Mesodermal cell (in vitro differentiated cells): ENCODE measurements around the gene KCNV2.
"Not testable (repeated sequence)": the region's sequence is repeated elsewhere in the genome, so short reads cannot be mapped to it uniquely, and the experiment has no call there.

Experiments used
- H3K27ac ChIP-seq: 2 replicates; pipeline ENCODE4 v1.7.0; 2013; ENCODE audit warnings: mild to moderate bottlenecking, low read depth, low read length, moderate library complexity; ENCODE audit not compliant: severe bottlenecking
- H3K36me3 ChIP-seq: 2 replicates; pipeline ENCODE4 v1.7.1; 2013; ENCODE audit warnings: mild to moderate bottlenecking, low read length, moderate library complexity; ENCODE audit not compliant: control insufficient read depth, insufficient read depth
- H3K4me1 ChIP-seq: one replicate; pipeline ENCODE4 v1.7.1; 2013; ENCODE audit warnings: mild to moderate bottlenecking, low read length; ENCODE audit not compliant: insufficient read depth, control insufficient read depth, poor library complexity, severe bottlenecking
- H3K4me3 ChIP-seq: 2 replicates; pipeline ENCODE4 v1.7.0; 2013; ENCODE audit warnings: low read length, control low read depth, mild to moderate bottlenecking; ENCODE audit not compliant: insufficient read depth, poor library complexity, severe bottlenecking; ENCODE audit errors: extremely low read depth
- H3K9me3 ChIP-seq: 2 replicates; pipeline ENCODE4 v1.7.1; 2013; ENCODE audit warnings: mild to moderate bottlenecking, low read length, moderate library complexity; ENCODE audit not compliant: control insufficient read depth
- WGBS, 2 experiments: methylation state at CpG; one replicate each; pipeline ENCODE4 v1.1.5; 2013; ENCODE audit warnings: missing lambda C conversion rate in 2 of 2; ENCODE audit not compliant: insufficient coverage in 2 of 2; 5-methylcytosine and 5-hydroxymethylcytosine counted together

Gene KCNV2

DNA sequence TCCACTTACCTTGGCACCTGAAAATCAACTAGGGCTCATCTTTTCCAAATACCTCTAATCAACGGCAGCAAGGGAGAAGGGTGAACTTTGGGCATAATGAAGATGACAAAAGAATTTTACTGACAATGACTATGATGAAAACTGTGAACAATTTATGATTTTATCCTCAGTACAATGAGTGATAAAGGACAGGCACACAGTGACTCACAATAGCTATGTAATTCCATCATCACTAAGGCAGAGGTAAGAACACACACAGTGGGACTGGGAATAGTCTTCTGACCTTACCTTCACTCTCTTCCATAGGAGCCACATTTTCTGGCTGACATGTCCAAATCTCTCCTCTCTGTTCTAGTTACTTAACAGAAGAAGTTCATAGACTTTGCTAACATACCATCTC, 26.1 kb upstream of the KCNV2 start:
- H3K27ac ChIP-seq, result no peak overlapping the region
- H3K4me3 ChIP-seq, result no peak overlapping the region
- no peaks in the 10 kb centered on the region for H3K9me3 ChIP-seq
- no CpG with 5 or more reads among the region's 1 CpG for WGBS, 2 experiments
- H3K4me1 ChIP-seq, result peaks cover 5% of the 10 kb centered on the region
- H3K36me3 ChIP-seq, result no peaks in the 10 kb centered on the region

DNA sequence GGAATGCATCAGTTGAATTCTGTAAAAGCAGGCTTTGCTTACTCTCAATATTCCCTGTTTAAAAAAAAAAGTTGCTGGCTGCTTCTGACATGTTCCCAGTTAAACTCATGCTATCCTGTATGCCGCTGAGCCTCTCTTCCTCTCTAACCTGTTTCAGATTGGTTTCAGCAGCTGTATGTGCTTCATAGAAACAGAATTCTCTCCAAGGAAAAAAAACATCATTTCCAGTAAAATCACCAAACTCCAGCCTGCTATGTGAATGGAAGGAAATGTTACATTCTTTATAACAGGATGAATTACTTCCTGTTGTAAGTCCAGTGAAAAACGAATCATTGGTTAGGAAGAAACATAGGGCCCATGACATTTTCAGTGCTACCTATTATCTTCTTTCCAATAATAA, 25.7 kb upstream of the KCNV2 start:
- Histone ChIP-seq H3K36me3 (no peaks in the 10 kb centered on the region), H3K4me1 (peaks cover 5% of the 10 kb centered on the region), H3K4me3 (no peak overlapping the region), H3K9me3 (no peaks in the 10 kb centered on the region), H3K27ac (no peak overlapping the region)
- WGBS, 2 experiments, result 100% methylated on average over 1 of the region's 2 CpGs

- Histone ChIP-seq H3K27ac (no peak overlapping the region), H3K4me3 (no peak overlapping the region), H3K4me1 (peaks cover 5% of the 10 kb centered on the region), H3K36me3 (no peaks in the 10 kb centered on the region), H3K9me3 (no peaks in the 10 kb centered on the region)
- WGBS, 2 experiments, result 100% methylated on average over 1 of the region's 3 CpGs; no CpG with 5 or more reads in 1 of the 2 experiments
Measured at GRCh38 chr9:2693056-2693455, 24.3 kb upstream of the KCNV2 start.

DNA sequence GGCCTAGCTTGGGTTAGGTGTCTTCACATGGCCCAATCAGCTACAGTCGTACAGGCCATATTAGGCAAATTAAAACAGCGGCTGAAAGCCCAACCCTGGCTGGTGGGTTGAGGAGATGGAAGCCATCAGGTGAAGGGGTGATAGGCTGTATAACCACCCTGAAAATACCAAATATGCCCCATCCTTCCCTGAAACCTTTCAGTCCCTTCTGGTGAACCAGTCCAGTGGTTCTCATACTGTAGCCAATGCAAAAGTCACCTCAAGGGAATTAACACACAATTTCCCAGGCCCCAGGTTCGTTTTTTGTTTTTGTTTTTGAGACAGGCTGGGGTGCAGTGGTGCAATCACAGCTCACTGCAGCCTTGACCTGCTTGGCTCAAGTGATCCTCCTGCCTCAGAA, 19.8 kb upstream of the KCNV2 start:
- Histone ChIP-seq H3K27ac (no peak overlapping the region), H3K9me3 (no peaks in the 10 kb centered on the region), H3K36me3 (no peaks in the 10 kb centered on the region), H3K4me3 (no peak overlapping the region), H3K4me1 (no peaks in the 10 kb centered on the region)
- WGBS, 2 experiments, result 82% methylated on average over 2 of the region's 3 CpGs; no CpG with 5 or more reads in 1 of the 2 experiments

- 88 to 97% methylated on average over 2 to 6 of the region's 6 CpGs for WGBS, 2 experiments
- Histone ChIP-seq H3K27ac (no peak overlapping the region), H3K9me3 (no peaks in the 10 kb centered on the region), H3K36me3 (no peaks in the 10 kb centered on the region), H3K4me1 (no peaks in the 10 kb centered on the region), H3K4me3 (no peak overlapping the region)
Measured at GRCh38 chr9:2700398-2700797, 16.9 kb upstream of the KCNV2 start.

- 42% methylated on average over 2 of the region's 10 CpGs; no CpG with 5 or more reads in 1 of the 2 experiments for WGBS, 2 experiments
- H3K4me3 ChIP-seq, result no peak overlapping the region
- H3K27ac ChIP-seq, result no peak overlapping the region
Measured at GRCh38 chr9:2700909-2701550, 16.3 kb upstream of the KCNV2 start.

GRCh38 chr9:2704504-2704903, 12.8 kb upstream of the KCNV2 start:
- Histone ChIP-seq H3K36me3 (no peaks in the 10 kb centered on the region), H3K4me1 (no peaks in the 10 kb centered on the region), H3K27ac (no peak overlapping the region), H3K9me3 (no peaks in the 10 kb centered on the region), H3K4me3 (no peak overlapping the region)

More at GRCh38 chr9:2700909-2701550, 16.3 kb upstream of the KCNV2 start:
- Histone ChIP-seq H3K36me3 (no peaks in the 10 kb centered on the region), H3K9me3 (no peaks in the 10 kb centered on the region), H3K4me1 (no peaks in the 10 kb centered on the region)

- WGBS, 2 experiments, result 100% methylated on average over 1 of the region's 3 CpGs; no CpG with 5 or more reads in 1 of the 2 experiments
- not testable (repeated sequence) for H3K4me3 ChIP-seq, H3K36me3 ChIP-seq
Measured at GRCh38 chr9:2707256-2707655, 10.1 kb upstream of the KCNV2 start.

DNA sequence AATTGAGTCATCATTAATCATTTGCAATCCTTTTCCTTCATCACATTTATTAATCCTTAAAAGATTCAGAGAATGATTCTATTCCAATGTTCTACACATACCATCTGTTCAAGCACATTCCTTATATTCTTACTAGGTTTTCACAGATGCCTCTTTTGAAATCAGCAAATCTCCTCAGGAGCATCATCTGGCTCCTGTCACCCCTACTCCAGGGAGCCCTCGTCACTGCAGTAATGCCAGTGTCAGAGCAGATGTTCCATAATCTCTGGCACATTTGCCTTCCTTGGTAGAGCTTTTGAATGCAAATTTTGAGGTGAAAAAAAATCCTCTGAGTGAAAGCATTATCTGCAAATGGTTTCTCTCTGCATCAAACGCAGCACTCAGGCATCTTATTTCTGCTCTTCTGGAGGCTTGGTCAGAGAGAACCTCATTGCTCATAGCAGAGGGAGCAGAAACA, 7.6 kb upstream of the KCNV2 start:
- H3K27ac ChIP-seq, result no peak overlapping the region
- H3K36me3 ChIP-seq, result no peaks in the 10 kb centered on the region
- 38 to 100% methylated on average over 1 to 2 of the region's 2 CpGs for WGBS, 2 experiments
- H3K4me1 ChIP-seq, result no peaks in the 10 kb centered on the region
- no peaks in the 10 kb centered on the region for H3K9me3 ChIP-seq
- H3K4me3 ChIP-seq, result no peak overlapping the region

More at GRCh38 chr9:2707256-2707655, 10.1 kb upstream of the KCNV2 start:
- not testable (repeated sequence) for H3K27ac ChIP-seq, H3K4me1 ChIP-seq, H3K9me3 ChIP-seq

DNA sequence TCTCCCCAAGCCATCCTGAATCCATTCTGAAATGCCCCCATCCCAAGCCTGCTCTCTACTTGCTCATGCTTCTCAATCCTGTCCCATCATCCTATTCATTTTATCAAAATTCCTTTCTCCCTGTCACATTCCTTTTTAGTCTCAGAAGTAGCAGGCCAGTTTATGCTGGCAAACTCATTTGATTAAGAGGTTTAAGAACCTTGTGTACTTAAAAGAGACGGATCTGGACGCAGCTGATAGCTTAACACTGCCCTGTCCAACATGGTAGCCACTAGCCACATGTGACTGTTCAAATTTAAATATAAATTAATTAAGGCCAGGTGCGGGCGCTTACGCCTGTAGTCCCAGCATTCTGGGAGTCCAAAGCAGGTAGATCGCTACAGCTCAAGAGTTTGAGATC, 5.6 kb upstream of the KCNV2 start:
- Histone ChIP-seq H3K9me3 (no peaks in the 10 kb centered on the region), H3K27ac (no peak overlapping the region)
- WGBS, 2 experiments, result 100% methylated on average over 2 of the region's 6 CpGs

GRCh38 chr9:2718001-2718697, 839 bp downstream of the KCNV2 start:
- Histone ChIP-seq H3K9me3 (no peaks in the 10 kb centered on the region), H3K4me1 (peaks cover 2% of the 10 kb centered on the region), H3K4me3 (no peak overlapping the region), H3K36me3 (peaks cover 16% of the 10 kb centered on the region), H3K27ac (no peak overlapping the region)
- 96 to 97% methylated on average over 67 to 69 of the region's 69 CpGs for WGBS, 2 experiments

More for the DNA sequence above, 5.6 kb upstream of the KCNV2 start:
- Histone ChIP-seq H3K36me3 (no peaks in the 10 kb centered on the region), H3K4me3 (no peak overlapping the region), H3K4me1 (no peaks in the 10 kb centered on the region)
